ENCODE data around the gene MUL1. TPM values are rescaled to one million over a fixed set of nuclear protein-coding genes. Genes with fewer than 3 reads are reported as not detected.
"Not testable (repeated sequence)": the region's sequence is repeated elsewhere in the genome, so short reads cannot be mapped to it uniquely, and the experiment has no call there.

The MUL1 gene
- total RNA-seq, 1 donor from 2014 or later = 28.1 TPM

DNA sequence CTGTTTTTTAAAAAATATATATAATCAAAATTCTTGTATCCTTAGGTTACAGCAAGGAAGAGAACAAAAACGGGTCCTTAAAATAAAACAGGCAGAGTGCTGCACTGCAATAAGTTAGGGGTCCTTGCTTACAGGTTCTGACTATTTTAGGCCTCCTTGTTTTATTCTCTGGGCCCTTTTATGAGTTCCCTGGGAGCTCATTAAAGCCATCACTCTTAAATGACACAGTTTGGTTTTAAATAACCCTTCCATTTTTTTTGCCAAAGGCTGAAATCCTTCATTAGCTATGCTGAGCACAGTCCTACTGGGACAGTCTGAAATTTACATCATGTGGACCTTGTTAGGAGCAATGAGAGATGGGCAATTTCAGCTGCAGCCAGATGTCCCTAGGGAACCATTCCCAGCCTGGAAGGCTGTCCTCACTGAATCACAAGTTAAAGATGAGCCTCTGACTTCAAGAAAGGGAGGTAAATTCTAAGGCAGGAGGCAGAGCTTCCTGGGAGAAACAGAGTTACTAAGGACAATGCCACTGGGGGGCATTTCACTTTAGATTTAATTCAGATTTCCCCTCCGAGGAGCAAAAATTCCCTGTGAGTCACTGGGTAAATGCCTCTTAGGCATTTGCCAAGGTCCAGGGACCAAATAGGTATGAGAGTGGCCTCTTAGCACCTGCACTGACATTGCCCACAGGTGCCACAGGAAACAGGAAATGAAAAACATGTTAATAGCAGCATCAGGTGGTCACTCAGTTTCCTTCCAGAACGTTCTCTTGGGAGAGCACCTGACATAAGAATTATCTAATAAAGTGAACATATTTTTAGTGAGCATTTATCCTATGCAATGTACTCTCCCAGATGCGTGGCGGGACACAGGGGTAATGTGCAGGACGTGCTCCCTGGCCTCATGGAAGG is 3.8 kb upstream of the MUL1 start:
- no peak for DNase-seq

DNA sequence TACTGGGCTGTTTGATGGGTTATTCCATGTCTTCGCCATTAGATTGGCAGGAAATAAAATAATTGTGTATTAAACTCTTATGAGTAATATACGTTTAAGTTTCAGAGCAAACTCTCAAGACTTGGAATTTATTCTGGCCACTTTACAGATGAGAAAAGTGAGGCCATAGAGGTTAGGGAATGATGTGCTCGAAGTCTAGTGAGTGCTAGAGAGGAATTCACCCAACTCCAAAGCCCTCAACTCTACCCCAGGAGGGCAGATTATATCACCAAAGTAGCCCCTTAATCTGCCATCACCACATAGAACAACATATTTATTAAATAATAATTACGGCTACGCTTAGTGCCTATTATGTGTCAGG is 440 bp upstream of the MUL1 start:
- DNase-seq = no peak

- DNase-seq = no peak
Observed at GRCh38 chr1:20507248-20507563, 745 bp downstream of the MUL1 start.

- no peak for DNase-seq
Observed at GRCh38 chr1:20505488-20505887, 2.5 kb downstream of the MUL1 start.

- no peak for DNase-seq
Observed at GRCh38 chr1:20500716-20501115, 7.2 kb downstream of the MUL1 start.

DNA sequence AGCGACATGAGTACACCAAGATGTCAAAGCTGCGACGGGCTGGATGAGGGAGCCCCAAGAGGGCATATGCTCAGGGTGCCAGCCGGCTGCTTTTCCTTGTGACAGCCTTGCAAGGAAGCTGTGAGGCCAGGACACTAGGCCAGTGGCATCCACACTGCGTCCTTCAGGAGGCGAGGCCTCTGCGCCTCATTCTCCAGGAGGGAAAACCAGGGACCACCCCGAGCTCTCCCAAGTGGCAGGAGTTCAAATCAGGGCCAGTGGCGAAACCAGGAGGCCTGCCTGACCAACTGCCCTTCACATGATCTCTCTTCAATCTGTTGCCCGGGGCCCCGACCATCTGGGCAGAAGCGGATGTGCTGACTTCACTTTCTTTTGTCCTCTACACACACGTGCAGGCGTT is 8.2 kb downstream of the MUL1 start:
- no peak for DNase-seq

GRCh38 chr1:20499105-20499504 is 8.8 kb downstream of the MUL1 start:
- no peak for DNase-seq

- no peak for DNase-seq
Observed at GRCh38 chr1:20498116-20498515, 9.8 kb downstream of the MUL1 start.

DNA sequence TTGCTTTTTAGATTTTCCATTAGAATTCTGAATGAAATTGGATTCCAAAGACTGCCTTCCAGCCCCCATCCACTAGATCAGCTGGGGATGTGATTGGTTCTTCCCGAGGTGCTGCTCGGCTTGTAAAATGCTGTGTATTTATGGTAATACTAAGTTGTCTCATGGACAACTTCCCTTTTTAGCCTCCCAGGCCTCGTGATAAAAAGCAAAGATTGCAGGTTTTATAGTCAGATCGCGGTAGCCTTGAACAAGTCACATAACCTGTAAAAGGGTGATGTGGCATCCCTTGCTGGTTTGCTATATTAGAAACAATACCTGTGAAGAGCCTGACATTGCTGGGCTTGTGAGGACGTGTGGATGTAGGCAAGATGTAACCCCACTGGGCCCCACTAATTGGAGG is 10.4 kb downstream of the MUL1 start:
- no peak for DNase-seq

- DNase-seq = not testable (repeated sequence)
Observed at GRCh38 chr1:20496725-20497383, 11.1 kb downstream of the MUL1 start.

DNA sequence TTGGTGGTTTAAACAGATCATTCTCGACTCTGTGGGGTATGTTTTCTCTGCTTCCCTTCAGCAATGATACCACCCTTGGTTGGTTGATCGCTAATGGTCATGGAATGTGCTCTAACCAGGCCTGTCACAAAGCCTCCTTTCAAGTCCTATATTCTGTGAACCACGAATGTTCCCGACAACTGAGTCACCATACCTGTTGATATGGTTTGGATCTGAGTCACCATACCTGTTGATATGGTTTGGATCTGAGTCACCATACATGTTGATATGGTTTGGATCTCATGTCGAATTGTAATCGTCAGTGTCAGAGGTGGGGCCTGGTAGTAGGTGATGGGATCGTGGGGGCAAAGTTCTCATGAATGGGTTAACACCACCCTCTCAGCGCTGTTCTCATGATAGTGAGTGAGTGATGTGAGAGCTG is 11.7 kb downstream of the MUL1 start:
- no peak for DNase-seq

GRCh38 chr1:20495661-20496060 is 12.3 kb downstream of the MUL1 start:
- DNase-seq = no peak

GRCh38 chr1:20494609-20495311 is 13.2 kb downstream of the MUL1 start:
- no peak for DNase-seq

- peak; percentile 94 for DNase-seq
Observed at GRCh38 chr1:20493839-20494608, 13.9 kb downstream of the MUL1 start.

DNA sequence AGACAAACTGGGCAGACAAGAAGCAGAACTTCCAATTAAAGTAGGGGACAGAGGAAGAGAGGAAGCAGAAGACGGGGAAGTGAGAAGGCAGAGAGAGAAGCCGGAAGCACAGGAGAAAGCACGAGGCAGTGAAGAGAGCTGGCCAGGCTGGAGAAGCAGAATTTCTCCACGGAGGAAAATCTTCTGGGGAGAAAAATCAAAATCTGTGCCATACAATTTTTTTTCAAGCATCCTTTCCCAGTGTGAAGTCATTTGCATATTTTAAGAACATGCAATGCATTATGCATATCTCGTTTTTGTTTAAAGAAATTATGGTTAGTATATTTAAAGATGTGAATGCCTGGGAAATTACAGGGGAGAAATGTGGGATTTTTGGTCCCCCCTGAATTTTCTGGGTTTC is 14.6 kb downstream of the MUL1 start:
- no peak for DNase-seq

DNA sequence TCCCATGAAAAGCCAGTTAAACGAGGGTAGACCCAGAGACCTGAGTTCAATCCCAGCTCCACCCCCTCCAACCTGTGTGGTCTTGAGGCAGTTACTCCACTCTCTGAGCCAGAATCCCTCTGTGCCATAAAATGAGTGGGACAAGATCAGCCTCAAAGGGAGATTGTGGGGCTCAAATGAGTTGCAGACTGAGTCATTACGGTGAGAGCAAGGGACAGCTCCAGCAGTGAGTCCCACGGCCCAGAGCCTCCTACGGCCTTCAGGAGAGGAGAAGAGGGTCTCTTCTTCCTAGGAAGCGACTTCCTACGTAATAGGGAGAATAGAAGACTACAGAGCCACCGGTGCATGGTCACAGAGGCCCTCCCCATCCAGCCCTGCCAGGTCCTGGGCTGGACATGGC is 15.2 kb downstream of the MUL1 start:
- no peak for DNase-seq

- no peak for DNase-seq
Observed at GRCh38 chr1:20491866-20492265, 16.1 kb downstream of the MUL1 start.

- no peak for DNase-seq
Observed at GRCh38 chr1:20491178-20491577, 16.8 kb downstream of the MUL1 start.

DNA sequence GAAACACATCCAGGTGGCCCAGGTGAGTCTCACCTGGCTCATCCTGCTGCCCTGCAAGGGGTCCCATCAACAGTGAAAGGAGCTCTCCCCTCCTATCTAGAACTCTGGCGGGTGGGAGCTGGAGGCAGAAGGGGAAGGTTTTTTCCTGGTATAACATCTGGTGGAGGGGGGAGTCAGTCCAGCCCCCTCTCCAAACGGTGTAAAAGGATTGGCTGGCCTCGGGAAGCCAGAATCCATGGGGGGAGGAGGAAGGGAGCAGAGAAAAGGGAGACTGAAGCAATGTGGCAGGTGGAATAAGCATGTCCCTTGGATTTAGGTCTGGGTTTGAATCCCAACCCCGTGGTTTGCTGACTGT is 20.7 kb downstream of the MUL1 start:
- peak; percentile 17 for DNase-seq

GRCh38 chr1:20486457-20487235 is 21.3 kb downstream of the MUL1 start:
- peak; percentile 63 for DNase-seq

DNA sequence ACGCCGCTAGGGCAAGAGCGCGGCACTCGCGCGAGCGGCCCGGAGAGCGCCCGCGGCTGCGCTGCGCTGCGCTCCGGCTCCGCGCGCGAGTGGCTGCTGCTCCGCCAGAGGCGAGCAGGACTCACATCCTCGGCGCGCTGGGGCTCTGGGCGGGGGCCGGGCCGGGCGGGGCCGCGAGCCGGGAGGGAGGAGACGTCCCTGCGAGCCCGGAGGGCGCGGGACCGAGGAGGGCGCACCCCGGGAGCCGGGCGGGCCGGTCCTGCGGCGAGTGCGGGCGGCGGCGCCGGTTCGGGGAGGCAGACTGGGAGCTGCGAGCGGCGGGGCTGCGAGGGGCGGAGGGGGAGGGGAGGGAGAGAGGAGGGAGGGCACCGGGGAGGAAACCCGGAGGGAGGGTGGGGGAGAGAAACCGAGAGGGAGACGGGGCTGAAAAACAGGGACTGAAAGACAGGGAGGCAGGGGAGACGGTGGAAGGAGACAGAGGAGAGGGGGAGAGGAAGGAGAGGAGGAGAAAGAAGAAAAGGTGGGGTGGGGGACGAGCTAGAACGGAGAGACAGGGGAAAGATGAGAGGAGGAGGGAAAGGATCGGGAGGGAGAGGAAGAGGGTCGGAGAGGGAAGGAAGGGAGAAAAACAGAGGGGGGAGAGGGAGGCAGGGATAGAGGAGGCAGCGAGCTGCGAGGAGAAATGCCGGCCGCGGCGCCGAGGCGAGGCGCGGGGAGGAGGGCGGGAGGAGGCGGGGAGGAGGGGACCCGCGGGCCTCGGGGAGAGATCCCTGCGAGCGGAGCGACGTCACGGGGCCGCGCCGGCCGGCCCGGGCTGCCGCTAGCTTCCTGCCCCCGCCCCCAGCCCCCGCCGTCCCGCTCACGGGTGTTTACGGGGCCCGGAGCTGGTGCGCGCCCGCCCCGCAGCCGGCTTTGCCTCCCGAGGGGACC is 22.2 kb downstream of the MUL1 start, which contains the start of gene CAMK2N1:
Gene CAMK2N1 (minus strand): TSS at position 684 of the 930 bp plus-strand sequence. CDS start 831 bp downstream, outside the sequence.
- peak; percentile 40 for DNase-seq
